GM21390 (cell line): ENCODE results near the gene PIGL.
"Not testable (repeated sequence)": the region's sequence is repeated elsewhere in the genome, so short reads cannot be mapped to it uniquely, and the experiment has no call there.

ENCODE experiments used
- ATAC-seq: cut with Tn5 transposase; IDR thresholded peaks from one replicate; pipeline ENCODE4 v1.9.1; 2021; ENCODE audit not compliant: unreplicated experiment

Gene PIGL

GRCh38 chr17:16273499-16273898 lies 56.5 kb downstream of the PIGL start:
- ATAC-seq: no peak

GRCh38 chr17:16273929-16274339 lies 56.9 kb downstream of the PIGL start:
- no peak for ATAC-seq

DNA sequence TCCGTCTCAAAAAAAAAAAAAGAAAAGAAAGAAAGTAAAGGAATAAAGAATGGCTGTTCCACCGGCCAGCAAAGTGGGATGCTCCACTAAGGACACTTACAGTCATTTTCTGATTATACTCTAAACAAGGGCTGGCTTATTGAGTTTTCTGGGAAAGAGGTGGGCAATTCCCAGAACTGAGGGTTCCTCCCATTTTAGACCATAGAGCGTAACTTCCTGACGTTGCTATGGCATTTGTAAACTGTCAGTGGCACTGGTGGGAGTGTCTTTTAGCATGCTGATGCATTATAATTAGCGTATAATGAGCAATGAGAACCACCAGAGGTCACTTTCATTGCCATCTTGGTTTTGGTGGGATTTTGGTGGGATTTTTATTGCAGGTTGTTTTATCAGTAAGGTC lies 58.0 kb downstream of the PIGL start:
- ATAC-seq: no peak

- no peak for ATAC-seq
These were observed 60.2 kb downstream of the PIGL start for GRCh38 chr17:16277163-16277562.

- no peak for ATAC-seq
These were observed 64.3 kb downstream of the PIGL start for GRCh38 chr17:16281351-16281750.

DNA sequence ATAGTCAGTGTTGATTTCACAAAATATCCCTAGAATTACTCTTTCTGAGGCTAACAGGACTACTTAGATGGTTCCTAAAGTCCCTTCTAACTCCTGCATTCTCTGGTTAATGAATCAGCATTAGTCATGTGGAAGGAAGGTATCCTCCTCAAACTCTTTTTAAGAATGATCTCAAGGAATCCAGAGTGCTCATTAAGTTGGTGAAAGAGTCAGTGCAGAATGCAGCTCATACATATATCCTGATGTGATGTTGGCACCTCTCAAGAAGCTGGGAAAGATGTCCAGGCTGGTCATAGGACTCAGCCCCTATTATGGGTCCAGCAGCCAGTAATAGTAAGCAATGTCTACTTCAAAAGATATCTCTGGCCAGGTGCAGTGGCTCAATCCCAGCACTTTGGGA lies 65.5 kb downstream of the PIGL start:
- ATAC-seq: no peak

- no peak for ATAC-seq
These were observed 66.7 kb downstream of the PIGL start for GRCh38 chr17:16283705-16284104.

DNA sequence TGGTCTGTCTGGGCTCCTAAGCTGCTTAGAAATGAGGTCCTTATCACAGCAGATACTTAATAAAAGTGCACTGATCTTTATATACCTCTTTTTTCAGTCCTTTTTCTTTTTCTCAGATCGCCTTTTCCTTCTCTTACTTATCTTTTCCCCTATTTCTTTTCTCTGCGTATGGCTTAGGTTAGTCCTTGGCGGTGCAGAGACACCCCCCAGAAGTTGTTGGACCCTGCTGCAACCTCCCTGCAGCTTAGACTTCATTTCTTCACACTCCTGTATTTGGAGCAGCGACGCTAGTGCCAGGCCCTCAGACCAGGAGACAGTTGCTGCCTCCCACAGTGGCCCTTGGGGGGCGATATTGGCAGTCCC lies 68.6 kb downstream of the PIGL start:
- no peak for ATAC-seq

DNA sequence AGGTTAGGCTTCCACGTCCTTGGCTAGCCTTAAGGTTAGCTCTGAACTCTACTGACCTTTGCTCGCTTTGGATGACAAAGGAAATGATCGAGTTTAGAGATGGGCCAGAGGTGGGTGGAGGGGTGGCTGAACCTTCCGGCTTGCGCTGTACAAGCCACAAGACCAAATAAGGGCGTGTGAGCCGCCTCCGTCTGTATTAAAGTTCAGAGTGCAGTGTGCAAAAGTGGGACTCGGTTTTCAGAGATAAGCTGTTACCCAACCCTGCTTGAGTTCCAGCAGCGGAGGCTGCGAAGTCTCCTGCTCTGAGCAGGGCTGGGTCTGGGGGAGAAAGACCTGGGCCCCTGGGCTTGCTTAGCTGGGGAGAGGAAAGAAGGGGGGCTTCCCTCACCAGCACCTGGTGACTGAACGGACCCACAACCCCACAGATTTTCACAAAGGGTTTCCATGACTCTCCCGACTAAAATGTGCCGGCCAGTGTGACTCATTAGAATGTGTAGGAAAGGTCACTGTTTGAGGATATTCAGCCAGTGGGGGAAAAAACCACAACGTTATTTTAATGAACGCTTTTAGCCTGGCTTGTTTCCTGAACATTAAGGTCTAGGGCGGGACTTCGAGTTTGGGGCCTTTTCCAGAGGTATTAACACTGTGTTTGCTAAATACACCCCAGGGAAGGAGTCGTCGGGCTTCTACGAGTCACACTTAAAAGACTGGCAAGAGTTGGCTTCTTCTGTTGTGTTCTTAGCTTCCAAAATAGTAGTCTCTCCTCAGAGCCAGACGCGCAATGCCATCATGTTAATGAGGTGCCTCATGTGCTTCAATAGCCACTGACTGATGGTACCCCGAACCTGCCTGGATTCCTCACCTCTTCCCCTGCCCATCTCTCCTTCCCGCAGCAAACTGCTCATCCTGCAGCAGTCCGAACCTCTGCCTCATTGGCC lies 69.3 kb downstream of the PIGL start:
- ATAC-seq: peak; percentile 74

DNA sequence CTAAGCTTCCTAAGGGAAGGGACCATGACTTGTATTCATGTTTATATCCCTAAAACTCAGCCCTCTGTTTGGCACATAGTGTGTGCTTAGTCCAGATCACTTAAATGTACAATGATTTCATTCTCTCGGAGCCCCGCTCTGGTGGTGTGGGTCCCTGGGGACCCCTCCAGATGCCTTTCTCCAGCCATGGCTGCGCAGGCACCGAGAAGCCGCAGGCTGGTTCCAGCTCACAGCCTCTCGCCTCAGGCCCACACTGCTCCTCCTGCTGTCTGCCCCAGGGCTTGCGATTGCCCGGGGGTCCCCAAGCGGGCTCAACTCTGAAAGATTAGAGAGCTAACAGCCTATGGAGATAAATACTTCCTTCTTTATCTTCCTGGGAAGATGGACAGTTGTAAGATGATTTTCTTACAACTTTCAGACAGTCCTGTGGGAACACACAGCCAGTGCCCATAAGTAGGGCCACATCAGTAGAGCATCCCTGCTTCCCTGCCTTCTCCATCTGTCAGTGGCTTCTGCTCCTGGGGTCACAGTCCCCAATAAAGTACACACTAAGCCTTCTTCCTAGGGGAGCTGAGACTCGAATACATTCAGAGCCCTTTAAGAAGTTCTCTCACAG lies 70.0 kb downstream of the PIGL start:
- peak; percentile 41 for ATAC-seq

GRCh38 chr17:16287563-16288027 lies 70.6 kb downstream of the PIGL start:
- ATAC-seq: peak; percentile 27

DNA sequence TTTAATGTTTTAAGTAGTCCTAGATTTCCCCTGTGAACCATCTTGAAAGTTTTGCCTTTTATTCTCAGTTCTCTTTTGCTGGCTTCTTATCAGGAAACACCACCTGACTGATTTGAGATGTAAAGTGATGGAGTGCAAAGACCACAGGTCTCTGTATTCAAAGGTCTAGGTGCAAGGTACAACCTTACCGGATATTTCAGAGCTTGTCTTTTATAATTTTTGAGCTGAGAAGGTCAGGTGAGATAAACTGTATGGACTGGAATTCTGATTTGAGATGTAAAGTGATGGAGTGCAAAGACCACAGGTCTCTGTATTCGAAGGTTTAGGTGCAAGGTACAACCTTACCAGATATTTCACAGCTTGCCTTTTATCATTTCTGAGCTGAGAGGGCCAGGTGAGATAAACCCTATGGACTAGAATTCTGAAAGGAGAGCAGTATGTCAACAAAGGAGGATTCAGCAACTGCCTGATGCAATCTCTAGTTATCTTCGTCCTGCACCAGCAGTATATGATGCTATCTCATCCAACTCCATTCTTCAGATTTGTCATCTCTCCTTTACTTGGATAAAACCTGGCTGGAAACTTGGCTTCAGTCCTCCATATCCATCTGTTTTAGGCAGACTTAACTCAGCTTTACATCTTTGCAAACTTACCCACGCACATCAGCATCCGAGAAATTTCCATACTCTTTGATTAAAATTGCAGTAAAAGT lies 72.0 kb downstream of the PIGL start:
- no peak for ATAC-seq

DNA sequence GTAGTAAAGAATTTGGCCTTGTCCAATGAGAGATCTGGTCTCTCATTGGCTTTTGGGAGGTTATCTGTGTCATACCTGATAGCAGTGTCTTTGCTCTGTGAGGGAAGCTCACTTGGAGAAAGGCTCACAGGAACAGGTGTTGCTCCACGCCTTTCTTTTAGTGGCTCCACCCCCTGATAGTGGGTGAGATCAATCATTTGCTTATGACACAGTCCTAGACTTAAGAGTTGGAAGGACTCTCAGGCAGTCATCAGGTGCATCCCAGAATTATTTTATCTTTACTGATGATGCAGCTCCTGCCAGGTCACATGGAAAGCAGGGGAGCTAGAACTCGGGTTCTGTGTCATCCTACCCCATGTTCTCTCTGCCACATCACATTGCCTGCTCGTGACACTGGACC lies 76.9 kb downstream of the PIGL start:
- ATAC-seq: no peak

DNA sequence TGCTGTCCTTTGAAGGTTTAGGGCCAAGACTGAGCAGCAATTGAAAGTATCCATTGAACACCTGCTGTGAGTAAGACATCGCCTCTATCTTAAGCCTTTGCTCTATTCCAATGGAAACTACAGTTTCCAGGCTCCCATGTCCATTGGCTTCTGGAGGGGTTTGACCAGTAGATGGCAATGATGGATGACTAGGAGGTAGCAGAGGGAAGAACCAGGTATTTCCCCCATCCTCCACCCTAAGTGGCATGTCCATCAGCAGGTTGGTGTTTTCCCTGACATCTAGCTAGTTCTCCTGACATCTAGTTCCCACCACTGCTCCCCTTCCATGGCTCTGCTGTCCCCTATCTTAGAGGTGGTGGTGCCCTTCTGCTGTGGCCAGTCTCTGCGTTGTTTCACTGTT lies 77.5 kb downstream of the PIGL start:
- no peak for ATAC-seq

- not testable (repeated sequence) for ATAC-seq
These were observed 79.1 kb downstream of the PIGL start for GRCh38 chr17:16296072-16296471.

GRCh38 chr17:16297367-16298139 lies 80.5 kb downstream of the PIGL start:
- no peak for ATAC-seq

- no peak for ATAC-seq
These were observed 81.2 kb downstream of the PIGL start for GRCh38 chr17:16298140-16298662.

DNA sequence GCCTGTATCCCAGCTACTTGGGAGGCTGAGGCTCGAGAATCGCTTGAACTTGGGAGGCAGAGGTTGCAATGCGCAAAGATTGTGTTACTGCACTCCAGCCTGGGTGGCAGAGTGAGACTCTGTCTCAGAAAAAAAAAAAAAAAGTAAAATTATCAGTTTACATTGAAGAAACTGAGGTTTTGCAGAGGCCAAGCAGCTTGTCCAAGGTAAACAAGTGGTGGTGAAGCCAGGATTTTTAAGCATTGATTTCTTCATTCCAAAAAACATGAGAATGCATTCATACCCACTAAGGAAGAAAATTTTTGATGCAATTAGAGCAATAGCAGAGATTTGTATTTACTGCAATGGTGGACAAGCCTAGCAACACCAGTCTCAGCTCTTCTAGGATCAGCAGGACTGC lies 83.5 kb downstream of the PIGL start:
- no peak for ATAC-seq

GRCh38 chr17:16301963-16302855 lies 85.2 kb downstream of the PIGL start:
- ATAC-seq: no peak

DNA sequence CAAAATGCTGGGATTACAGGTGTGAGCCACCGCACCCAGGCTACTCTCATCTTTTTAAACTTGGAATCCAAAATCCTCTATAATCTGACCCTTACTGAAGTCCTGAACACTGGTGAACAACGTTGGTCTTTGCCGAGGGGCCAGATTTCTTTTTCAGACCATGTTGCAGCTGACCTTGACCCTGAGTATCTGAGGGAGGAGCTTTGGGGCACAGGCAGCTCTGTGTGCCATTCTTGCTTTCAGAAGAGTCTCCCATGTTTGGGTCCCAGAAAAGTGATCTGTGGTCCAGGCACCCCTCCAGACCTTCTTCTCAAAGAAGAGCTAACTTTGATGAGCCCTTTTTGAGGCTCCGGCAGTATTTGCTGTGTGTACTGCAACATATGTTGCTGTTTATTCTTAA lies 85.8 kb downstream of the PIGL start:
- no peak for ATAC-seq
